Psoas muscle (tissue), 8 donors: Measurements from ENCODE around the gene AGTR1. TPM values are rescaled to one million over a fixed set of nuclear protein-coding genes. Genes with fewer than 3 reads are reported as not detected.
A peak's percentile ranks its signal among the peaks of the same experiment; 100 is the strongest.

Source experiments
- ATAC-seq, 4 donors: fragments of 200-7000 bp; cut with Tn5 transposase; one replicate each; pipeline ENCODE4 v1.9.1; 2020; ENCODE audit warnings: moderate library complexity in 3 of 4, mild to moderate bottlenecking in 2 of 4
- DNase-seq, 2 donors: peaks; one replicate each; pipeline ENCODE4 v3.0.0-alpha.2; 2020
- H3K27ac ChIP-seq: fragments of 200-600 bp; one replicate; pipeline ENCODE4 v1.8.0; 2022
- H3K27me3 ChIP-seq, 3 donors: fragments of 200-600 bp in 1 of 3; one replicate each; pipeline versions ENCODE4 v1.6.1 to v1.8.0; 2013 to 2022; ENCODE audit warnings: low read length in 2 of 3, mild to moderate bottlenecking in 2 of 3, moderate library complexity in 1 of 3; ENCODE audit not compliant: insufficient read depth in 3 of 3
- H3K36me3 ChIP-seq, 2 donors: fragments of 200-600 bp in 1 of 2; one replicate each; pipeline versions ENCODE4 v1.6.1 to v1.8.0; 2013 to 2022; ENCODE audit warnings: low read depth in 1 of 2, mild to moderate bottlenecking in 1 of 2, moderate library complexity in 1 of 2; ENCODE audit not compliant: insufficient read depth in 1 of 2
- H3K4me1 ChIP-seq: fragments of 200-600 bp; one replicate; pipeline ENCODE4 v1.8.0; 2022
- H3K4me3 ChIP-seq: fragments of 200-600 bp; one replicate; pipeline ENCODE4 v1.8.0; 2022; ENCODE audit warnings: mild to moderate bottlenecking
- H3K9me3 ChIP-seq: fragments of 200-600 bp; one replicate; pipeline ENCODE4 v1.8.0; 2022
- WGBS, 3 donors: extraction: QIAGEN DNeasy Blood & Tissue Kit; methylation state at CpG; one replicate each; pipeline versions ENCODE4 v1.1.6 to v1.1.7; 2013; 5-methylcytosine and 5-hydroxymethylcytosine counted together
- intact Hi-C, 2 donors: fragments of 100-400 bp; cut with DNase I; formaldehyde crosslinking; loops; one replicate each; pipeline versions ENCODE4 v1.11.0 to v1.14.2; 2022
- polyA plus RNA-seq, 3 donors: library from polyadenylated mRNA; stranded (reverse); fragments of 200-250 nt; gene quantifications; one replicate each; pipeline ENCODE4 v1.2.3, GENCODE V29; 2013
- total RNA-seq, 4 donors: library from RNA; stranded (reverse); fragmentation: NEBNext Ultra II Directional in 2 of 4; extraction: Animal tissue kit (Norgen Biotek cat#: 25700) in 2 of 4; gene quantifications; one replicate each; pipeline versions ENCODE4 v1.2.1 to v1.2.4, GENCODE V29; 2021 to 2023
- TF ChIP-seq, protein P1 (sequence below): fragments of 200-600 bp; IDR thresholded peaks from one replicate; pipeline ENCODE4 v1.8.0; 2022; ENCODE audit warnings: antibody characterized with exemption
- donor health status: healthy with polysubstance abuse.
- donor health status: DM: no; HTN: no; CAD: no; lungs with moderate emphysema.
- donor health status: Bipolar disorder and iron deficiency.
- donor health status: healthy.
- donor health status: DM: yes; HTN: yes; CAD: no.
- donor health status: DM: no; HTN: no; CAD: no.
- donor health status: DM: no; HTN: no; CAD: no.
- donor health status: DM: yes; HTN: yes; CAD: no.

Gene AGTR1
- total and polyA plus RNA-seq, 7 donors: 3.1 to 11.4 (median 7.2) TPM

DNA sequence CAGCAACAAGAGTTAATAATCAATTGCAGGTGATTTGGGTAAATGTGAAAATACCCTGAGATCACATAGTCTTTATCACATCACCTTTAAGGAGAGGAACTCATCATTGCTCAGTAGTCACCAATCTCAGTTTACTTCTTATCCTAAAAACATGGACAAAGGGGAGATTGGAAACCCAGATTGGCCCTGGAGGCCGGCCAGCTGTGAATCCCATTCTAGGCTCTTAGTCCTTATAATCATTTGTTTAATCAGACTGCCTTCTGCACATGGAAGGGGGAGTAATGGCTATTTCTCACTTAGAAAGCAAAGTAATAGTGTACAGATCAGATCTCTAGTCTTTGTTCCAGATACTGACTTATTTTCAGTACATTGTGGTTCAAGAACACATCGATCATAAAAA is 92.7 kb downstream of the AGTR1 start:
- ATAC-seq: no peak
- no peaks in the 10 kb centered on the region for H3K36me3 ChIP-seq
- no peak for DNase-seq
- TF ChIP-seq, protein P1, sequence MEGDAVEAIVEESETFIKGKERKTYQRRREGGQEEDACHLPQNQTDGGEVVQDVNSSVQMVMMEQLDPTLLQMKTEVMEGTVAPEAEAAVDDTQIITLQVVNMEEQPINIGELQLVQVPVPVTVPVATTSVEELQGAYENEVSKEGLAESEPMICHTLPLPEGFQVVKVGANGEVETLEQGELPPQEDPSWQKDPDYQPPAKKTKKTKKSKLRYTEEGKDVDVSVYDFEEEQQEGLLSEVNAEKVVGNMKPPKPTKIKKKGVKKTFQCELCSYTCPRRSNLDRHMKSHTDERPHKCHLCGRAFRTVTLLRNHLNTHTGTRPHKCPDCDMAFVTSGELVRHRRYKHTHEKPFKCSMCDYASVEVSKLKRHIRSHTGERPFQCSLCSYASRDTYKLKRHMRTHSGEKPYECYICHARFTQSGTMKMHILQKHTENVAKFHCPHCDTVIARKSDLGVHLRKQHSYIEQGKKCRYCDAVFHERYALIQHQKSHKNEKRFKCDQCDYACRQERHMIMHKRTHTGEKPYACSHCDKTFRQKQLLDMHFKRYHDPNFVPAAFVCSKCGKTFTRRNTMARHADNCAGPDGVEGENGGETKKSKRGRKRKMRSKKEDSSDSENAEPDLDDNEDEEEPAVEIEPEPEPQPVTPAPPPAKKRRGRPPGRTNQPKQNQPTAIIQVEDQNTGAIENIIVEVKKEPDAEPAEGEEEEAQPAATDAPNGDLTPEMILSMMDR: no peak
- no peaks in the 10 kb centered on the region for H3K27me3 ChIP-seq
- H3K9me3 ChIP-seq: no peaks in the 10 kb centered on the region
- peak overlapping the region; percentile 55 for H3K27ac ChIP-seq
- H3K4me1 ChIP-seq: no peaks in the 10 kb centered on the region
- intact Hi-C loops: no loop called here
- no peak overlapping the region for H3K4me3 ChIP-seq
- 52 to 66% (median 57%) methylated on average over 2 of the region's 2 CpGs for WGBS, 3 donors

DNA sequence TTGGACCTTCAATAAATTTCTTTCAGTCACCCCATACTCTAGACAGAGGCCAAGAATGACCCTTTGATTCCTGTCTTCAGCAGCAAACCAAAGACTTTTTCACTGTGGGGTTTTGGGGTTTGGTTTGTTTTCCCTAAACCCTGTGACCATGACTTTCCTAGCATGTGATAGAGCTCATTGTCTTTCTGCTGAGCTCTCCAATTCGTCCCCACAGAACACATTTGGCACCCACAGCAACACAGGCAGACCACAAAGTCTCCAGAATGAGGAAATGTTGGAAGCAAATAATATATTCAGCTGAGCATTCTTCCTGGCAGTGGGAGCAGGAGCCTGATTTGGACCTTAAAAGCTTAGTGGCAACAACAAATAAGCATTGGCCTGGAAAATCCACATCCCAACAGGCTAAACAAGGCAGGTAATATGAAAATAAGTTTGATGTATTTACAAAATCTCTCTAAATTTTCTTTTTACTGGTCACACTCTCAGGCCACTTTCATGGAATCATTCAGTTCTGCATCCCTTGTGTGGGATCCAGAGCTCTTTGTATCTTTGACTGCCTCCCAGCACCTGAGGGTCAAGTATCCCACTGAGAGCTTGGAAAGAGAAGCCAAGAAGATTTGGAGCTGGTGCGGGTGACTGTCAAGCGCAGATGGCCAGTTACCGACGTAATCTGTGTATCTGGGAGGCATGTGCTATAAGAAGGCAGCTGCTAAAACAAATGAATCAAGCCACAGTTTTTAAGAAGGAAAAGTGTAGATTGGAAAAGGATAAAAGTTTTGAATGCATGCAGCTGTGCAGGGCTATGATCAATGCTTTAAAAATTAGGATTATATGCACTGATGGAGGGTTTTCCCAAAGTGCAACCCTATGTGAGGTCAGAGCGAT is 93.4 kb downstream of the AGTR1 start:
- Histone ChIP-seq H3K4me1 (no peaks in the 10 kb centered on the region), H3K4me3 (no peak overlapping the region), H3K9me3 (no peaks in the 10 kb centered on the region), H3K36me3 (no peaks in the 10 kb centered on the region), H3K27me3 (no peaks in the 10 kb centered on the region), H3K27ac (peak overlapping the region; percentile 55)
- ATAC-seq: peak in 3 of 4 donors; percentile 39 to 75 (median 51)
- intact Hi-C loops: no loop called here
- peak in 1 of 2 donors; percentile 15 for DNase-seq
- TF ChIP-seq, protein P1: no peak
- 20 to 33% (median 32%) methylated on average over 6 of the region's 6 CpGs for WGBS, 3 donors

DNA sequence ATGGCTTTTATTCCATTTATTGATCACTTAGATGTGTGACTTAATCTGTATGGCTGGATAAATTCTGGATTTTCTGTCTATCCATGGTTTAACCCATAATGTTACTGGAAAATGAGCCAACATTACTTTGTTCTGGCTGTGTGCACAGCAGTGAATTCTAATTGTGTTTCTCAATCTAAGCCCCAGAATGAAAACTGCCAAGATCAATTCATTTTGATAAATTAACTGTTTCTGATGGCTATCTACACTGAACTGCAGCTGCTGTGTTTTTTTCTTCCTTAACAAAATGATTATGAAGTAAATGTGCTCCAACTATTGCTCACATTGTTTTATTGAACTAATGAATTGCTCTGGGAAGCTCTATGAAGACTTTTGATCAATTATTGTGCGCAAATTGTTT is 94.2 kb downstream of the AGTR1 start:
- H3K27ac ChIP-seq: peak overlapping the region; percentile 16
- no peaks in the 10 kb centered on the region for H3K4me1 ChIP-seq
- no peaks in the 10 kb centered on the region for H3K9me3 ChIP-seq
- ATAC-seq (no peak), DNase-seq (no peak)
- TF ChIP-seq, protein P1: no peak
- no peaks in the 10 kb centered on the region for H3K27me3 ChIP-seq
- intact Hi-C loops: no loop called here
- H3K36me3 ChIP-seq: no peaks in the 10 kb centered on the region
- WGBS, 3 donors: 93 to 97% (median 96%) methylated on average over 1 of the region's 1 CpG
- H3K4me3 ChIP-seq: no peak overlapping the region

DNA sequence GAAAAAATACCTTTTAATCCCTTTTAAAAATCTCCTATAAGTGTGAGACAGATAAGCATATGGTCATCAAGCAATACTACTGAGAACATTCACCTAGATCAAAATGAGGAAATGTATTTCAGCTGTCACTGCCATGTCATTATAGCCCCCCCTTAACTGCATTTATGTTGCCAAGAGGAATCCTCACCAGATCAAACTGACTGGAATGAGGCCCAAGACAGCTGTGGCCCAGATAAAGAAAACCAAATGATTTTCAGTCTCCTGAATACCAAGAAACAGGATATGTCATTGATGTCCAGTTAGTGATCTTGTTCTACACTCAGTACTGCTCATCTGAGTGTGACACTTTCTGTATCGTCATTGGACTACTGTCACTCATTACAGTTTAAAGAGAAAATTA is 94.8 kb downstream of the AGTR1 start:
- ATAC-seq: no peak
- WGBS, 3 donors: 31 to 44% (median 43%) methylated on average over 1 of the region's 1 CpG
- H3K36me3 ChIP-seq: no peaks in the 10 kb centered on the region

More for the DNA sequence above, 94.8 kb downstream of the AGTR1 start:
- Histone ChIP-seq H3K27ac (no peak overlapping the region), H3K27me3 (no peaks in the 10 kb centered on the region), H3K4me3 (no peak overlapping the region), H3K9me3 (no peaks in the 10 kb centered on the region), H3K4me1 (no peaks in the 10 kb centered on the region)
- intact Hi-C loops: no loop called here
- TF ChIP-seq, protein P1: no peak
- no peak for DNase-seq

Other genes with a start within 250 kb of the AGTR1 start
- 1 to 10 TPM in 2 of 4 donors, under 1 TPM in 1, not detected in 1; 0.88 to 6.2 (median 2.3) TPM for gene CPB1, start 129.9 kb downstream of the AGTR1 start, total RNA-seq
- 1 to 10 TPM in 2 of 3 donors, under 1 TPM in 1; 0.59 to 2.0 (median 1.3) TPM for gene CPB1, start 129.9 kb downstream of the AGTR1 start, polyA plus RNA-seq
- 1 to 10 TPM in 3 of 4 donors, under 1 TPM in 1; 0.74 to 3.8 (median 1.3) TPM for gene CPA3, start 167.4 kb downstream of the AGTR1 start, total RNA-seq
- gene CPA3, start 167.4 kb downstream of the AGTR1 start, polyA plus RNA-seq: under 1 TPM; 0.34 to 0.68 (median 0.35) TPM